Measurements from ENCODE around the gene IL9R.

DNA sequence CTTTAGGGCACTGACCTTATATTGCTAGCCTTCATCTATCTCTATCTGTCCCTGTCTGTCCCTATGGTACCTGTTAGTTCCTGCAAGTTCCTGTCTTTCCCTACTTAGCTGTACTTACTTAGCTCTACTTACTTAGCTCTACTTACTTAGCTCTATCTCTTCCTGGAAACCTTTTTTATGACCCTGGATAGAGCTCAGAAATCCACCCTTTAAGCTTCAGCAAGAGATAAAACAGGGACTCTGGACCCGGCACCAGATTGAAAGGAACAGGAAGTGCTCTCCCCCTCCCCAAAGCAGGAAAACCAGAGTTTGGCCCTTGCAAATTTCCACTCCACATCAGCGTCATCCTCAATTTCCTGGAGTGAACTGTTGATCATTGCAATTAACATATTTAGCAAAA is 12.3 kb upstream of the IL9R start:
- TF ChIP-seq, protein P1, sequence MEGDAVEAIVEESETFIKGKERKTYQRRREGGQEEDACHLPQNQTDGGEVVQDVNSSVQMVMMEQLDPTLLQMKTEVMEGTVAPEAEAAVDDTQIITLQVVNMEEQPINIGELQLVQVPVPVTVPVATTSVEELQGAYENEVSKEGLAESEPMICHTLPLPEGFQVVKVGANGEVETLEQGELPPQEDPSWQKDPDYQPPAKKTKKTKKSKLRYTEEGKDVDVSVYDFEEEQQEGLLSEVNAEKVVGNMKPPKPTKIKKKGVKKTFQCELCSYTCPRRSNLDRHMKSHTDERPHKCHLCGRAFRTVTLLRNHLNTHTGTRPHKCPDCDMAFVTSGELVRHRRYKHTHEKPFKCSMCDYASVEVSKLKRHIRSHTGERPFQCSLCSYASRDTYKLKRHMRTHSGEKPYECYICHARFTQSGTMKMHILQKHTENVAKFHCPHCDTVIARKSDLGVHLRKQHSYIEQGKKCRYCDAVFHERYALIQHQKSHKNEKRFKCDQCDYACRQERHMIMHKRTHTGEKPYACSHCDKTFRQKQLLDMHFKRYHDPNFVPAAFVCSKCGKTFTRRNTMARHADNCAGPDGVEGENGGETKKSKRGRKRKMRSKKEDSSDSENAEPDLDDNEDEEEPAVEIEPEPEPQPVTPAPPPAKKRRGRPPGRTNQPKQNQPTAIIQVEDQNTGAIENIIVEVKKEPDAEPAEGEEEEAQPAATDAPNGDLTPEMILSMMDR (conservative IDR thresholded peaks at IDR 0.05; ENCODE audit: low read depth, low read length): no peak
- TF ChIP-seq POLR2A (IDR thresholded peaks at IDR 0.05; ENCODE audit: low read depth, low read length) (no peak), MAZ (IDR thresholded peaks at IDR 0.05; ENCODE audit: borderline replicate concordance, low read depth, low read length) (no peak)
